Astrocyte of the cerebellum (primary cell): ENCODE results near the gene MN1.

Source experiments
- DNase-seq: peaks from one replicate; pipeline ENCODE4 v3.0.0-alpha.2; 2011; ENCODE audit warnings: low read depth
- H3K4me3 ChIP-seq: 2 replicates; pipeline ENCODE4 v1.5.1; 2011; ENCODE audit warnings: mild to moderate bottlenecking, low read depth, low read length, moderate library complexity
- CTCF ChIP-seq: IDR thresholded peaks from 2 replicates; pipeline ENCODE4 v1.5.1; 2012; ENCODE audit warnings: low read length, low read depth, moderate library complexity, mild to moderate bottlenecking; ENCODE audit errors: missing control alignments
- in situ Hi-C: cut with HindIII; loops from 2 replicates; pipeline ENCODE4 v1.10.0; 2017; ENCODE audit warnings: low sequenced_read_pairs

Gene MN1

DNA sequence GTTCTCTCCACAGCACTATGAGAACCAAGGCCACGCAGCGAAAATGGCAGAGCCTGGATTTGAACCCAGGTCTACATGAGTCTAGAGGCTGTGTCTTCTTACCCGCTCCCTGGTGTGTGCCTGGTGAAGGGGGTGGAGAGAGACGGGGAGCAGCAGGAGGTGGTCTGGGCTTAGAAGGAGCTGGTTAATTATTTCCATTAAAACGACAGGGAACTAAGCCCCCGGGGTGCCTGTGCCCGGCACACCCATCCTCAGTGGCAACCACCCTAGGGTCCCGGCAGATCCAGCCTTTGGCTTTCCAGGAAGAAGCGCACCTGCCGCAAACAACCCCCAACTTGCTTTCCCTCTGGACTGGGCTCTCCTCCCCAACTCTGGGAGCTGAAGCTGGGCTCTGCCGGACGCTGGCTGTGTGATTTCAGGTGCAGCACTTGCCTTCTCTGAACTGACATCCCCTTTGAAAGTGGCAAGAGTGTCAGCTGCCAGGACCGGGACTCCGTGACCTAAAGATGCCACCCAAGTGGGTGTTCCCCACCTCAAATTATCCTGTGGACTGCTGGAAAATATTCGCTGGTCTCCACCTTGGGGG is 35.8 kb downstream of the MN1 start:
- no peak for DNase-seq
- TF ChIP-seq CTCF: no peak
- in situ Hi-C loops: no loop called here
- no peak overlapping the region for H3K4me3 ChIP-seq

DNA sequence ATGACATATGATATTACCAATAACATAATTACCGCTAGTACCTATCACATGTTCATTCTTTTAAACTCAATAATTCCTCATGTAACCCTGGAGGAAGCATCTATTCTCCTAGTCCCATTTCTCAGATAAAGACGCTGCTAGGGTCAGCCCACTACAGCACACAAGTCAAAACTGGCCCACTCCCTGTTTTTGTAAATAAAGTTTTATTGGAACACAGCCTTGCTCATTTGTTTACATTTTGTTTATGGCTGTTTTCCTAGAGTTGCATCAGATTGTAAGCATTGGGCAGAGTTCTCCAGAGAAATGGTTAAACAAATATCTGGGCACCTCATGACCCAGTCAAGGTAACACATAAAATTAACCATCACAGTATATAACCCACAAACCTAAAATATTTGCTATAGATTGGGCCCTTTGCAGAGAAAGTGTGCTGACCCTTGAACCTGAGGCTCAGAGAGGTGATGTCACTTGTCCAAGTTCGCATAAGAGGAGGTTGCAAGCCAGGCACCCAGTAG is 36.8 kb downstream of the MN1 start:
- TF ChIP-seq CTCF: no peak
- in situ Hi-C loops: no loop called here
- DNase-seq: no peak
- no peak overlapping the region for H3K4me3 ChIP-seq

- in situ Hi-C loops: no loop called here
- TF ChIP-seq CTCF: no peak
- no peak for DNase-seq
- no peak overlapping the region for H3K4me3 ChIP-seq
Measured at GRCh38 chr22:27761665-27762064, 39.9 kb downstream of the MN1 start.

DNA sequence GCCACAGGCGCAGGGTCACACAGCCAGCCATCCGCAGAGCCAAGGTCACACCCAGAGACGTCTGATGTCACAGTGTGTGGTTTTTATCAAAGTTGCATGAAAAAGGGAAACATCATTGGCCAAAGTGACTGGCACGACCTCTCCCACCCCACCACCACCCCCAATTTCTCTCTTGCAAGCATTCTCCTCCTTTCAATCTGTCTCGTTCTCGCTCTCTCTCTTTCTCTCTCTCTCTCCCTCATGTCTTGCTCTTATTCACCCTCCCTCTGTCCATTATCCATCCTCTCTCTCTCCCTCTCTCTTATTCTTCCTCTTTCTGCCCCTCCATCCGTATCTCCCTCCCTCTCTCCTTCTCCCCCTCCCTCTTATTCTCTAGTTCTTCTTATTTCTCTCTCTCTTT is 40.6 kb downstream of the MN1 start:
- no peak overlapping the region for H3K4me3 ChIP-seq
- no peak for TF ChIP-seq CTCF
- in situ Hi-C loops: no loop called here
- DNase-seq: no peak

DNA sequence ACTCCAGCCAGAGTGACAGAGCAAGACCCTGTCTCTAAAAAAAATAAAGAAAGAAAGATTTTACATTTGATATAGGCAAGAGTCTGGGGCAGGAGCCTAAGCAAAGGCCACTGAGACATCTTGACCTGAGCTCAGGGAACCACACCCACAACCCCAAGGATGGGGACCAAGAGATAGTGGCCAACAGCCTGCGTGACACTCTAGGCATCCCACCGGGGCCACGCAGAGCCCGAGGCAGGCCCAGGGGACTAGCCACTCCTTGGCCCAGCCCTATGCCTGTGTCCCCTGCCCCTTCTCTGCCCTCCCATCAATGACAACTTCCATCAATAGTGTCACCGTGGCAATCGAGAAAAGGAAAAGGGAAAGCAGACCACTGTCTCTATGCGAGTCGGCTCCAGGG is 41.1 kb downstream of the MN1 start:
- TF ChIP-seq CTCF: no peak
- no peak for DNase-seq
- in situ Hi-C loops: no loop called here
- H3K4me3 ChIP-seq: no peak overlapping the region

GRCh38 chr22:27757928-27758525 is 43.5 kb downstream of the MN1 start:
- no peak overlapping the region for H3K4me3 ChIP-seq
- no peak for TF ChIP-seq CTCF
- in situ Hi-C loops: no loop called here
- DNase-seq: no peak

GRCh38 chr22:27756212-27756660 is 45.3 kb downstream of the MN1 start:
- TF ChIP-seq CTCF: no peak
- no peak for DNase-seq
- no peak overlapping the region for H3K4me3 ChIP-seq
- in situ Hi-C loops: no loop called here
